HepG2 (cell line): ENCODE results near the gene STIMATE. TPM values are rescaled to one million over a fixed set of nuclear protein-coding genes. Genes with fewer than 3 reads are reported as not detected.

Experiments used
- ATAC-seq: fragments of 200-7000 bp; cut with Tn5 transposase; 3 replicates; pipeline ENCODE4 v1.9.1; 2020; ENCODE audit warnings: mild to moderate bottlenecking, moderate library complexity
- BruUV-seq: library from RNA; stranded (reverse); fragments of 400-500 nt; replicated peaks from 2 replicates; lab custom pipeline; 2021; lab: Mats Ljungman, UMichigan
- CTCF ChIA-PET: fragments of 300-600 bp; formaldehyde crosslinking; extraction: SDS; loops from one replicate; lab custom pipeline; 2021; ENCODE audit warnings: low total read pairs, inconsistent platforms, low intra/inter-chr PET ratio; lab: Yijun Ruan, JAX
- POLR2A ChIA-PET: fragments of 350-600 bp; sonication (Branson Sonifier 250); formaldehyde crosslinking; loops from one replicate; lab custom pipeline; 2020; ENCODE audit warnings: antibody characterized with exemption, inconsistent platforms; lab: Yijun Ruan, JAX
- DNase-seq: peaks from one replicate; pipeline ENCODE4 v3.0.0-alpha.2; 2015; ENCODE audit warnings: low spot score
- FAIRE-seq: peaks from 3 replicates; lab custom pipeline; 2011; peaks lifted over from hg19 to GRCh38; lab: Jason Lieb, UNC
- H2AFZ ChIP-seq: one replicate; pipeline ENCODE4 v1.6.1; 2011; ENCODE audit warnings: low read length, inconsistent platforms
- H3K27ac ChIP-seq: fragments of 300-600 bp; 3 replicates; pipeline ENCODE4 v1.8.0; 2011; ENCODE audit warnings: mixed run types, mild to moderate bottlenecking, mixed read lengths, low read length, inconsistent platforms; ENCODE audit not compliant: insufficient read depth; ENCODE audit errors: extremely low read length
- H3K27me3 ChIP-seq, 2 experiments: fragments of 200-600 bp in 1 of 2; 2 replicates in 1 of 2; 3 replicates in 1 of 2; pipeline versions ENCODE4 v1.6.0 to v1.8.0; 2011; ENCODE audit warnings: low read length in 2 of 2, mild to moderate bottlenecking in 2 of 2, moderate library complexity in 2 of 2, inconsistent platforms in 1 of 2; ENCODE audit not compliant: insufficient read depth in 2 of 2, control insufficient read depth in 1 of 2
- H3K36me3 ChIP-seq, 2 experiments: fragments of 200-600 bp in 1 of 2; replicated peaks in 1 of 2; 2 replicates in 1 of 2; 3 replicates in 1 of 2; pipeline versions ENCODE4 v1.5.1 to v1.8.0; 2011; ENCODE audit warnings: low read length in 2 of 2, inconsistent platforms in 1 of 2; ENCODE audit not compliant: insufficient read depth in 2 of 2, control insufficient read depth in 1 of 2
- H3K4me1 ChIP-seq: 2 replicates; pipeline ENCODE4 v1.5.1; 2012; ENCODE audit warnings: low read length, inconsistent platforms; ENCODE audit not compliant: insufficient read depth
- H3K4me2 ChIP-seq: 2 replicates; pipeline ENCODE4 v1.6.0; 2011; ENCODE audit warnings: low read depth, low read length, inconsistent platforms
- H3K4me3 ChIP-seq, 3 experiments: fragments of 200-600 bp in 1 of 3; sonication (generic), shearing (Covaris generic) in 1 of 3; replicated peaks in 1 of 3; 2 replicates each; pipeline ENCODE4 v1.5.1; 2011 to 2016; ENCODE audit warnings: low read length in 3 of 3, inconsistent platforms in 2 of 3, low read depth in 2 of 3, mild to moderate bottlenecking in 2 of 3, control low read depth in 1 of 3, mixed read lengths in 1 of 3; ENCODE audit not compliant: insufficient read depth in 1 of 3
- H3K79me2 ChIP-seq: one replicate; pipeline ENCODE4 v1.6.1; 2011; ENCODE audit warnings: low read length, inconsistent platforms; ENCODE audit not compliant: insufficient read depth
- H3K9ac ChIP-seq: 2 replicates; pipeline ENCODE4 v1.6.0; 2011; ENCODE audit warnings: mild to moderate bottlenecking, low read depth, low read length, inconsistent platforms; ENCODE audit not compliant: insufficient read depth
- H3K9me3 ChIP-seq: 2 replicates; pipeline ENCODE4 v1.5.1; 2012; ENCODE audit warnings: mild to moderate bottlenecking, low read length
- H4K20me1 ChIP-seq: 2 replicates; pipeline ENCODE4 v1.6.0; 2011; ENCODE audit warnings: inconsistent platforms, mild to moderate bottlenecking, low read length, moderate library complexity; ENCODE audit not compliant: insufficient read depth
- BCLAF1 ChIP-seq: fragments of 450-650 bp; IDR thresholded peaks from 2 replicates; pipeline ENCODE4 v1.6.1; 2017; ENCODE audit warnings: mild to moderate bottlenecking
- DNMT1 ChIP-seq: sonication (generic); formaldehyde crosslinking; IDR thresholded peaks from 2 replicates; pipeline ENCODE4 v1.5.1; 2020; ENCODE audit warnings: mild to moderate bottlenecking, missing genetic modification reagents
- FOXM1 ChIP-seq: sonication (generic); formaldehyde crosslinking; IDR thresholded peaks from 2 replicates; pipeline ENCODE4 v1.5.0; 2020; ENCODE audit warnings: missing genetic modification reagents
- MAZ ChIP-seq, 2 experiments: sonication (generic) in 1 of 2; formaldehyde crosslinking in 1 of 2; IDR thresholded peaks; 2 replicates each; pipeline versions ENCODE4 v1.5.0 to v1.6.1; 2012 to 2020; ENCODE audit warnings: low read depth in 2 of 2, mild to moderate bottlenecking in 2 of 2, borderline replicate concordance in 1 of 2, improper control_type of control experiment in 1 of 2, low read length in 1 of 2, missing genetic modification reagents in 1 of 2, moderate library complexity in 1 of 2
- NFATC3 ChIP-seq: sonication (generic); formaldehyde crosslinking; IDR thresholded peaks from 2 replicates; pipeline ENCODE4 v1.5.1; 2020; ENCODE audit warnings: mild to moderate bottlenecking, missing genetic modification reagents
- PHB2 ChIP-seq: fragments of 450-650 bp; IDR thresholded peaks from 2 replicates; pipeline ENCODE4 v1.6.1; 2018; ENCODE audit not compliant: partially characterized antibody
- SP1 ChIP-seq, 2 experiments: fragments of 450-650 bp in 1 of 2; sonication (generic) in 1 of 2; formaldehyde crosslinking in 1 of 2; IDR thresholded peaks; 2 replicates each; pipeline versions ENCODE4 v1.4.0 to v1.6.1; 2016 to 2020; ENCODE audit warnings: missing genetic modification reagents in 1 of 2
- TERF1 ChIP-seq: sonication (generic); formaldehyde crosslinking; IDR thresholded peaks from 2 replicates; pipeline ENCODE4 v1.8.0; 2022; ENCODE audit warnings: mild to moderate bottlenecking, missing genetic modification reagents, moderate library complexity
- WGBS: methylation state at CpG from one replicate; pipeline ENCODE4 v1.1.6; 2017; ENCODE audit warnings: low lambda C conversion rate; 5-methylcytosine and 5-hydroxymethylcytosine counted together
- in situ Hi-C: cut with HindIII; loops from 2 replicates; pipeline ENCODE4 v1.10.0; 2017; ENCODE audit warnings: low pct_unique_long_range_greater_than_20kb; ENCODE audit not compliant: extremely low pct_ligation_motif_present
- intact Hi-C: fragments of 100-400 bp; cut with micrococcal nuclease; formaldehyde crosslinking; loops from one replicate; pipeline ENCODE4 v1.10.0; 2022; ENCODE audit not compliant: unreplicated experiment
- polyA plus RNA-seq, 8 experiments: library from polyadenylated mRNA; depleted of rRNA in 3 of 8; stranded (reverse) in 7 of 8; unstranded in 1 of 8; fragments of >200 nt; fragmentation: Illumina TruSeq in 4 of 8; extraction: Trizol in 4 of 8; gene quantifications; 2 replicates each; pipeline versions ENCODE4 v1.2.1 to v1.2.3, GENCODE V29; 2011 to 2016; ENCODE audit warnings: low read depth in 4 of 8, missing spikeins in 1 of 8, mixed read lengths in 1 of 8; ENCODE audit not compliant: insufficient read depth in 1 of 8
- total RNA-seq, 5 experiments: library from RNA; depleted of rRNA; stranded (reverse); fragments of >200 nt; fragmentation: Illumina TruSeq; extraction: Trizol; gene quantifications; 2 replicates each; pipeline ENCODE4 v1.2.3, GENCODE V29; 2016; ENCODE audit warnings: low read depth in 1 of 5
- TF ChIP-seq, protein P1 (sequence below): sonication (generic); formaldehyde crosslinking; IDR thresholded peaks from 2 replicates; pipeline ENCODE4 v1.4.0; 2020; ENCODE audit warnings: mild to moderate bottlenecking, missing genetic modification reagents
- TF ChIP-seq, protein P2 (sequence below): sonication (generic); formaldehyde crosslinking; IDR thresholded peaks from 2 replicates; pipeline ENCODE4 v1.4.0; 2020; ENCODE audit warnings: missing genetic modification reagents, borderline replicate concordance
- TF ChIP-seq, protein P3 (sequence below): sonication (generic); formaldehyde crosslinking; IDR thresholded peaks from 2 replicates; pipeline ENCODE4 v1.4.0; 2020; ENCODE audit warnings: missing genetic modification reagents, borderline replicate concordance
- TF ChIP-seq, protein P4 (sequence below): sonication (generic); formaldehyde crosslinking; IDR thresholded peaks from 2 replicates; pipeline ENCODE4 v1.4.0; 2020; ENCODE audit warnings: mild to moderate bottlenecking, missing genetic modification reagents, borderline replicate concordance

Gene STIMATE
- total and polyA plus RNA-seq, 2 of the 13 experiments (the other 11 are each of a cell fraction or from before 2014, with no cell fraction given) = 5.7 to 11.7 TPM

DNA sequence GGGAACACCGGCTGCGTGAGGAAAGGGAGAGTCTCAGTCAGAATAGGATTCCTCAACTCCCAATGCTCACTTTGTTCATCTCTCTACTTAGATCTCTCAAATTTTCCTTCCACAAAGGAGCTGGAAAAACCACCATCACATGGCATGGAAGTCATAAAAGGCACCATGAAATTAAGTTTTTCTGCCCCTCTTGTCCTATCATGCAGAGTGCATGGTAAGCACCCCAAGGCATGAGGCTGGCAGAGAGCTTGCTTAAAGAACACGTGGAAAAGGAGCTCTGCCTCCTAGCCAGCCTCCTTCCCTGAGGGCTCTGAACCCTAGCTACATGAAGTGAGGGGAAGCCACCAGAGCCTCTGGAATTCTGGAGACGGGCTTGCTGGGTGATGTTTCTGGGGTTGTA lies 17.8 kb downstream of the STIMATE start:
- intact Hi-C loops = no loop called here
- BruUV-seq = no TSS peak
- in situ Hi-C loops = no loop called here
- ATAC-seq (no peak), FAIRE-seq (no peak), DNase-seq (no peak)
- H3K79me2 ChIP-seq = no peaks in the 10 kb centered on the region
- no peak overlapping the region for H3K27ac ChIP-seq
- H3K4me2 ChIP-seq = no peak overlapping the region
- 96% methylated on average over 4 of the region's 4 CpGs for WGBS
- no peaks in the 10 kb centered on the region for H3K9me3 ChIP-seq
- H2AFZ ChIP-seq = no peak overlapping the region
- no peak overlapping the region for H3K4me3 ChIP-seq
- POLR2A ChIA-PET = no interaction called here
- CTCF ChIA-PET = interaction anchor here (1.0 kb wide), 1 partner anchor 55 kb away, joined by 3 read pairs; no protein-coding TSS in a partner anchor
- H4K20me1 ChIP-seq = no peaks in the 10 kb centered on the region
- H3K36me3 ChIP-seq = 0 out of 5 replicates have a peak, but pooled peaks cover 0 to 3% of the 10 kb centered on the region in 2 experiments
- H3K27me3 ChIP-seq = no peaks in the 10 kb centered on the region
- H3K9ac ChIP-seq = no peak overlapping the region
- H3K4me1 ChIP-seq = peaks cover 7% of the 10 kb centered on the region
- no peak for TF ChIP-seq MAZ (IDR thresholded peaks at IDR 0.05; ENCODE audit: borderline replicate concordance, low read depth, low read length)
- no peak for TF ChIP-seq MAZ (CRISPR knock-in tag; IDR thresholded peaks at IDR 0.05; ENCODE audit: low read depth)
- no peak for TF ChIP-seq FOXM1 (CRISPR knock-in tag)
- no peak for TF ChIP-seq PHB2
- no peak for TF ChIP-seq TERF1 (CRISPR knock-in tag)
- TF ChIP-seq NFATC3 (CRISPR knock-in tag) = no peak
- TF ChIP-seq, protein P1, sequence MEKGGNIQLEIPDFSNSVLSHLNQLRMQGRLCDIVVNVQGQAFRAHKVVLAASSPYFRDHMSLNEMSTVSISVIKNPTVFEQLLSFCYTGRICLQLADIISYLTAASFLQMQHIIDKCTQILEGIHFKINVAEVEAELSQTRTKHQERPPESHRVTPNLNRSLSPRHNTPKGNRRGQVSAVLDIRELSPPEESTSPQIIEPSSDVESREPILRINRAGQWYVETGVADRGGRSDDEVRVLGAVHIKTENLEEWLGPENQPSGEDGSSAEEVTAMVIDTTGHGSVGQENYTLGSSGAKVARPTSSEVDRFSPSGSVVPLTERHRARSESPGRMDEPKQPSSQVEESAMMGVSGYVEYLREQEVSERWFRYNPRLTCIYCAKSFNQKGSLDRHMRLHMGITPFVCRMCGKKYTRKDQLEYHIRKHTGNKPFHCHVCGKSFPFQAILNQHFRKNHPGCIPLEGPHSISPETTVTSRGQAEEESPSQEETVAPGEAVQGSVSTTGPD (CRISPR knock-in tag) = no peak
- TF ChIP-seq DNMT1 = no peak
- TF ChIP-seq, protein P2, sequence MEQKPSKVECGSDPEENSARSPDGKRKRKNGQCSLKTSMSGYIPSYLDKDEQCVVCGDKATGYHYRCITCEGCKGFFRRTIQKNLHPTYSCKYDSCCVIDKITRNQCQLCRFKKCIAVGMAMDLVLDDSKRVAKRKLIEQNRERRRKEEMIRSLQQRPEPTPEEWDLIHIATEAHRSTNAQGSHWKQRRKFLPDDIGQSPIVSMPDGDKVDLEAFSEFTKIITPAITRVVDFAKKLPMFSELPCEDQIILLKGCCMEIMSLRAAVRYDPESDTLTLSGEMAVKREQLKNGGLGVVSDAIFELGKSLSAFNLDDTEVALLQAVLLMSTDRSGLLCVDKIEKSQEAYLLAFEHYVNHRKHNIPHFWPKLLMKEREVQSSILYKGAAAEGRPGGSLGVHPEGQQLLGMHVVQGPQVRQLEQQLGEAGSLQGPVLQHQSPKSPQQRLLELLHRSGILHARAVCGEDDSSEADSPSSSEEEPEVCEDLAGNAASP (CRISPR knock-in tag) = no peak
- TF ChIP-seq SP1 (IDR thresholded peaks at IDR 0.05) = no peak
- no peak for TF ChIP-seq SP1 (CRISPR knock-in tag; IDR thresholded peaks at IDR 0.05)
- TF ChIP-seq, protein P3, sequence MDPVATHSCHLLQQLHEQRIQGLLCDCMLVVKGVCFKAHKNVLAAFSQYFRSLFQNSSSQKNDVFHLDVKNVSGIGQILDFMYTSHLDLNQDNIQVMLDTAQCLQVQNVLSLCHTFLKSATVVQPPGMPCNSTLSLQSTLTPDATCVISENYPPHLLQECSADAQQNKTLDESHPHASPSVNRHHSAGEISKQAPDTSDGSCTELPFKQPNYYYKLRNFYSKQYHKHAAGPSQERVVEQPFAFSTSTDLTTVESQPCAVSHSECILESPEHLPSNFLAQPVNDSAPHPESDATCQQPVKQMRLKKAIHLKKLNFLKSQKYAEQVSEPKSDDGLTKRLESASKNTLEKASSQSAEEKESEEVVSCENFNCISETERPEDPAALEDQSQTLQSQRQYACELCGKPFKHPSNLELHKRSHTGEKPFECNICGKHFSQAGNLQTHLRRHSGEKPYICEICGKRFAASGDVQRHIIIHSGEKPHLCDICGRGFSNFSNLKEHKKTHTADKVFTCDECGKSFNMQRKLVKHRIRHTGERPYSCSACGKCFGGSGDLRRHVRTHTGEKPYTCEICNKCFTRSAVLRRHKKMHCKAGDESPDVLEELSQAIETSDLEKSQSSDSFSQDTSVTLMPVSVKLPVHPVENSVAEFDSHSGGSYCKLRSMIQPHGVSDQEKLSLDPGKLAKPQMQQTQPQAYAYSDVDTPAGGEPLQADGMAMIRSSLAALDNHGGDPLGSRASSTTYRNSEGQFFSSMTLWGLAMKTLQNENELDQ = no peak
- TF ChIP-seq BCLAF1 = no peak
- TF ChIP-seq, protein P4, sequence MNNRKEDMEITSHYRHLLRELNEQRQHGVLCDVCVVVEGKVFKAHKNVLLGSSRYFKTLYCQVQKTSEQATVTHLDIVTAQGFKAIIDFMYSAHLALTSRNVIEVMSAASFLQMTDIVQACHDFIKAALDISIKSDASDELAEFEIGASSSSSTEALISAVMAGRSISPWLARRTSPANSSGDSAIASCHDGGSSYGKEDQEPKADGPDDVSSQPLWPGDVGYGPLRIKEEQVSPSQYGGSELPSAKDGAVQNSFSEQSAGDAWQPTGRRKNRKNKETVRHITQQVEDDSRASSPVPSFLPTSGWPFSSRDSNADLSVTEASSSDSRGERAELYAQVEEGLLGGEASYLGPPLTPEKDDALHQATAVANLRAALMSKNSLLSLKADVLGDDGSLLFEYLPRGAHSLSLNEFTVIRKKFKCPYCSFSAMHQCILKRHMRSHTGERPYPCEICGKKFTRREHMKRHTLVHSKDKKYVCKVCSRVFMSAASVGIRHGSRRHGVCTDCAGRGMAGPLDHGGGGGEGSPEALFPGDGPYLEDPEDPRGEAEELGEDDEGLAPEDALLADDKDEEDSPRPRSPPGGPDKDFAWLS (CRISPR knock-in tag) = no peak
